Endothelial cell of umbilical vein (primary cell): ENCODE measurements around the gene GOLGA8J. TPM values are rescaled to one million over a fixed set of nuclear protein-coding genes. Genes with fewer than 3 reads are reported as not detected.
"Not testable (repeated sequence)": the region's sequence is repeated elsewhere in the genome, so short reads cannot be mapped to it uniquely, and the experiment has no call there.

Experiments used
- BruUV-seq: library from RNA; stranded (reverse); fragments of 400-500 nt; replicated peaks from 2 replicates; lab custom pipeline; 2021; lab: Mats Ljungman, UMichigan
- CTCF ChIA-PET: fragments of 300-600, 350-600 bp; sonication (Branson Sonifier 250); formaldehyde crosslinking; loops from one replicate; lab custom pipeline; 2021; ENCODE audit warnings: antibody characterized with exemption, inconsistent platforms; lab: Charles Lee
- POLR2A ChIA-PET: fragments of 300-600, 350-600 bp; sonication (Branson Sonifier 250); formaldehyde crosslinking; loops from one replicate; lab custom pipeline; 2021; ENCODE audit warnings: antibody characterized with exemption, inconsistent platforms; lab: Charles Lee
- DNase-seq: peaks from one replicate; pipeline ENCODE4 v3.0.0-alpha.2; 2011; ENCODE audit warnings: low read depth, low spot score
- FAIRE-seq: peaks from 2 replicates; lab custom pipeline; 2011; peaks lifted over from hg19 to GRCh38; lab: Jason Lieb, UNC
- H2AFZ ChIP-seq: 2 replicates; pipeline ENCODE4 v1.6.0; 2012; ENCODE audit warnings: low read depth, low read length, control low read depth, inconsistent platforms
- H3K27ac ChIP-seq: 2 replicates; pipeline ENCODE4 v1.5.1; 2011; ENCODE audit warnings: low read depth, mild to moderate bottlenecking, control low read depth, low read length, moderate library complexity; ENCODE audit not compliant: insufficient read depth
- H3K27me3 ChIP-seq, 2 experiments: 2 replicates each; pipeline versions ENCODE4 v1.6.0 to v1.6.1; 2011; ENCODE audit warnings: low read length in 2 of 2, mixed read lengths in 1 of 2; ENCODE audit not compliant: control insufficient read depth in 2 of 2, insufficient read depth in 2 of 2
- H3K36me3 ChIP-seq, 2 experiments: 2 replicates in 1 of 2; 3 replicates in 1 of 2; pipeline ENCODE4 v1.5.1; 2011; ENCODE audit warnings: low read length in 2 of 2, mild to moderate bottlenecking in 1 of 2, moderate library complexity in 1 of 2; ENCODE audit not compliant: control insufficient read depth in 2 of 2, insufficient read depth in 2 of 2; ENCODE audit errors: extremely low read depth in 1 of 2
- H3K4me1 ChIP-seq: 3 replicates; pipeline ENCODE4 v1.5.1; 2011; ENCODE audit warnings: mild to moderate bottlenecking, low read length; ENCODE audit not compliant: control insufficient read depth, insufficient read depth; ENCODE audit errors: extremely low read depth
- H3K4me2 ChIP-seq: 2 replicates; pipeline ENCODE4 v1.6.1; 2011; ENCODE audit warnings: low read length, control low read depth, mixed read lengths; ENCODE audit not compliant: insufficient read depth
- H3K4me3 ChIP-seq, 3 experiments: fragments of 200-600 bp in 1 of 3; sonication (generic), shearing (Covaris generic) in 1 of 3; replicated peaks in 1 of 3; 2 replicates each; pipeline ENCODE4 v1.5.1; 2011 to 2016; ENCODE audit warnings: control low read depth in 3 of 3, low read length in 3 of 3, mild to moderate bottlenecking in 2 of 3, inconsistent platforms in 1 of 3, low read depth in 1 of 3, moderate library complexity in 1 of 3; ENCODE audit not compliant: insufficient read depth in 1 of 3
- H3K79me2 ChIP-seq: 2 replicates; pipeline ENCODE4 v1.6.0; 2012; ENCODE audit warnings: low read length, inconsistent platforms; ENCODE audit not compliant: control insufficient read depth, insufficient read depth
- H3K9ac ChIP-seq: replicated peaks from 2 replicates; pipeline ENCODE3; 2011; ENCODE audit warnings: low read length, control low read depth; ENCODE audit not compliant: insufficient read depth; ENCODE audit errors: extremely low read depth
- H3K9me1 ChIP-seq: replicated peaks from 3 replicates; pipeline ENCODE4 v1.6.0; 2011; ENCODE audit warnings: mild to moderate bottlenecking, low read length; ENCODE audit not compliant: control insufficient read depth, insufficient read depth; ENCODE audit errors: extremely low read depth
- H3K9me3 ChIP-seq: replicated peaks from 2 replicates; pipeline ENCODE4 v1.5.1; 2012; ENCODE audit warnings: low read length, inconsistent platforms; ENCODE audit not compliant: control insufficient read depth, insufficient read depth
- H4K20me1 ChIP-seq: replicated peaks from 2 replicates; pipeline ENCODE3; 2011; ENCODE audit warnings: mild to moderate bottlenecking, low read length; ENCODE audit not compliant: control insufficient read depth, insufficient read depth; ENCODE audit errors: extremely low read depth
- CTCF ChIP-seq, 2 donors: IDR thresholded peaks; 1 replicate in 1 of 2; 2 replicates in 1 of 2; pipeline ENCODE4 v1.5.1; 2011; ENCODE audit warnings: low read length in 2 of 2, mild to moderate bottlenecking in 2 of 2, moderate library complexity in 2 of 2, control low read depth in 1 of 2, inconsistent platforms in 1 of 2, low read depth in 1 of 2; ENCODE audit not compliant: insufficient read depth in 1 of 2; ENCODE audit errors: extremely low read depth in 1 of 2
- FOS ChIP-seq: IDR thresholded peaks from 2 replicates; pipeline ENCODE4 v1.6.1; 2011; ENCODE audit warnings: mild to moderate bottlenecking, low read length, moderate library complexity, borderline replicate concordance; ENCODE audit not compliant: insufficient read depth
- GATA2 ChIP-seq: IDR thresholded peaks from 2 replicates; pipeline ENCODE4 v1.7.0; 2011; ENCODE audit warnings: low read depth, mild to moderate bottlenecking, moderate library complexity, mixed read lengths, low read length; ENCODE audit not compliant: insufficient read length, insufficient read depth
- MYC ChIP-seq: IDR thresholded peaks from one replicate; pipeline ENCODE4 v1.6.1; 2011; ENCODE audit warnings: mild to moderate bottlenecking, low read depth, low read length
- POLR2A ChIP-seq: IDR thresholded peaks from 2 replicates; pipeline ENCODE4 v1.6.1; 2012; ENCODE audit warnings: low read depth, mild to moderate bottlenecking, control low read depth, low read length
- dilution Hi-C: fragments of 300-500 bp; cut with MboI; formaldehyde crosslinking; loops from one replicate; pipeline ENCODE4 v1.15.0; 2019; ENCODE audit warnings: low sequenced_read_pairs; ENCODE audit not compliant: extremely low pct_ligation_motif_present
- intact Hi-C: fragments of 100-400 bp; cut with micrococcal nuclease; formaldehyde crosslinking; loops from one replicate; pipeline ENCODE4 v1.10.0; 2022
- polyA plus RNA-seq, 4 experiments: library from polyadenylated mRNA; depleted of rRNA in 3 of 4; stranded (reverse) in 3 of 4; unstranded in 1 of 4; fragments of >200 nt; gene quantifications; 2 replicates each; pipeline versions ENCODE4 v1.2.1 to v1.2.3, GENCODE V29; 2011 to 2012; ENCODE audit warnings: missing spikeins in 1 of 4
- total RNA-seq: library from RNA; stranded (reverse); gene quantifications from 2 replicates; pipeline ENCODE4 v1.2.3, GENCODE V29; 2021

GOLGA8J gene
- total and polyA plus RNA-seq, 2 donors (not counting 3 experiments of a cell fraction or from before 2014, with no cell fraction given) = not detected

GRCh38 chr15:30045248-30046041, 37.3 kb upstream of the GOLGA8J start:
- DNase-seq, H3K9ac ChIP-seq, BruUV-seq, dilution Hi-C loops, H3K36me3 ChIP-seq, H2AFZ ChIP-seq, H3K9me3 ChIP-seq, H3K27ac ChIP-seq, FAIRE-seq, POLR2A ChIA-PET, H4K20me1 ChIP-seq, H3K4me1 ChIP-seq, H3K9me1 ChIP-seq, H3K4me2 ChIP-seq, H3K27me3 ChIP-seq, H3K4me3 ChIP-seq, H3K79me2 ChIP-seq: not testable (repeated sequence)
- CTCF ChIA-PET = interaction anchor here (1.2 kb wide), 1 partner anchor 298 kb away, joined by 3 read pairs; no protein-coding TSS in a partner anchor
- intact Hi-C loops = loop anchor here (10.0 kb wide), 1 partner anchor 61 kb away; no protein-coding TSS in a partner anchor

- H3K9ac ChIP-seq = no peak overlapping the region
- H3K4me3 ChIP-seq = no peak overlapping the region
- no peaks in the 10 kb centered on the region for H3K27me3 ChIP-seq
- DNase-seq = no peak
- no peak overlapping the region for H3K27ac ChIP-seq
- intact Hi-C loops (loop anchor here (10.0 kb wide), 1 partner anchor 62 kb away; no protein-coding TSS in a partner anchor), dilution Hi-C loops (no loop called here)
- no peak overlapping the region for H2AFZ ChIP-seq
- CTCF ChIA-PET = interaction anchor here (1.2 kb wide), 1 partner anchor 299 kb away, joined by 3 read pairs; no protein-coding TSS in a partner anchor
- no peak overlapping the region for H3K4me2 ChIP-seq
- no peaks in the 10 kb centered on the region for H3K79me2 ChIP-seq
- no peaks in the 10 kb centered on the region for H3K36me3 ChIP-seq
- TF ChIP-seq POLR2A (no peak), GATA2 (no peak), FOS (no peak), MYC (no peak), CTCF (IDR thresholded peaks at IDR 0.05; ENCODE audit: extremely low read depth in 1 of 2, insufficient read depth in 1 of 2, low read depth in 1 of 2, low read length in 2 of 2) (no peak)
- no peaks in the 10 kb centered on the region for H4K20me1 ChIP-seq
- no peaks in the 10 kb centered on the region for H3K4me1 ChIP-seq
- no peak for FAIRE-seq
- no TSS peak for BruUV-seq
- no peaks in the 10 kb centered on the region for H3K9me1 ChIP-seq
- POLR2A ChIA-PET = no interaction called here
- H3K9me3 ChIP-seq = no peaks in the 10 kb centered on the region
Measured at GRCh38 chr15:30046430-30046829, 36.3 kb upstream of the GOLGA8J start.
